Left ventricle myocardium superior (tissue), 1 donor: Measurements from ENCODE around the gene FAM83C. TPM values are rescaled to one million over a fixed set of nuclear protein-coding genes. Genes with fewer than 3 reads are reported as not detected.
"Not testable (repeated sequence)": the region's sequence is repeated elsewhere in the genome, so short reads cannot be mapped to it uniquely, and the experiment has no call there.

Experiments
- ATAC-seq: fragments of 200-7000 bp; cut with Tn5 transposase; one replicate; pipeline ENCODE4 v1.9.1; 2020; ENCODE audit warnings: mild to moderate bottlenecking, moderate library complexity
- DNase-seq: peaks from one replicate; pipeline ENCODE4 v3.0.0-alpha.2; 2020
- intact Hi-C: fragments of 100-400 bp; cut with micrococcal nuclease; formaldehyde crosslinking; loops from one replicate; pipeline ENCODE4 v1.11.0; 2022
- total RNA-seq: library from RNA; stranded (reverse); fragmentation: NEBNext Ultra II Directional; extraction: Animal tissue kit (Norgen Biotek cat#: 25700); gene quantifications from one replicate; pipeline ENCODE4 v1.2.1, GENCODE V29; 2021
- donor health status: DM: no; HTN: yes; CAD: no; lungs with severe emphysema.

Gene FAM83C
- total RNA-seq, 1 donor from 2014 or later: not detected

GRCh38 chr20:35319871-35320197 lies 27.6 kb upstream of the FAM83C start:
- no peak for DNase-seq
- intact Hi-C loops: no loop called here
- no peak for ATAC-seq

- ATAC-seq (no peak), DNase-seq (no peak)
- intact Hi-C loops: no loop called here
Measured at GRCh38 chr20:35319192-35319870, 27.1 kb upstream of the FAM83C start.

GRCh38 chr20:35318502-35319157 lies 26.4 kb upstream of the FAM83C start:
- intact Hi-C loops: no loop called here
- peak; percentile 83 for ATAC-seq
- no peak for DNase-seq

- DNase-seq (no peak), ATAC-seq (no peak)
- intact Hi-C loops: no loop called here
Measured at GRCh38 chr20:35317416-35318210, 25.4 kb upstream of the FAM83C start.

- intact Hi-C loops: no loop called here
- DNase-seq (no peak), ATAC-seq (no peak)
Measured at GRCh38 chr20:35316086-35316485, 23.9 kb upstream of the FAM83C start.

GRCh38 chr20:35315632-35316020 lies 23.4 kb upstream of the FAM83C start:
- intact Hi-C loops, ATAC-seq, DNase-seq: not testable (repeated sequence)

GRCh38 chr20:35314816-35315631 lies 22.8 kb upstream of the FAM83C start:
- intact Hi-C loops: no loop called here
- DNase-seq (no peak), ATAC-seq (no peak)

GRCh38 chr20:35312318-35312717 lies 20.1 kb upstream of the FAM83C start:
- ATAC-seq (no peak), DNase-seq (no peak)
- intact Hi-C loops: no loop called here

- DNase-seq: no peak
- ATAC-seq: no peak
- intact Hi-C loops: no loop called here
Measured at GRCh38 chr20:35311822-35312221, 19.6 kb upstream of the FAM83C start.

- DNase-seq: no peak
- intact Hi-C loops: no loop called here
Measured at GRCh38 chr20:35311409-35311808, 19.2 kb upstream of the FAM83C start.

GRCh38 chr20:35307666-35308653 lies 15.7 kb upstream of the FAM83C start:
- intact Hi-C loops: no loop called here
- DNase-seq: peak; percentile 89
- peak; percentile 85 for ATAC-seq

More at GRCh38 chr20:35311409-35311808, 19.2 kb upstream of the FAM83C start:
- no peak for ATAC-seq

GRCh38 chr20:35306931-35307517 lies 14.8 kb upstream of the FAM83C start:
- peak; percentile 61 for DNase-seq
- ATAC-seq: peak; percentile 72
- intact Hi-C loops: no loop called here

GRCh38 chr20:35305682-35306556 lies 13.7 kb upstream of the FAM83C start:
- ATAC-seq (no peak), DNase-seq (no peak)
- intact Hi-C loops: no loop called here

- ATAC-seq (no peak), DNase-seq (no peak)
- intact Hi-C loops: no loop called here
Measured at GRCh38 chr20:35304956-35305355, 12.7 kb upstream of the FAM83C start.

GRCh38 chr20:35303735-35304491 lies 11.7 kb upstream of the FAM83C start:
- ATAC-seq: peak; percentile 57
- intact Hi-C loops: no loop called here

GRCh38 chr20:35303382-35303734 lies 11.1 kb upstream of the FAM83C start:
- DNase-seq (no peak), ATAC-seq (no peak)
- intact Hi-C loops: no loop called here

More at GRCh38 chr20:35303735-35304491, 11.7 kb upstream of the FAM83C start:
- peak; percentile 73 for DNase-seq
